Endothelial cell of umbilical vein (primary cell): ENCODE results near the gene OR10V1. TPM values are rescaled to one million over a fixed set of nuclear protein-coding genes. Genes with fewer than 3 reads are reported as not detected.

Source experiments
- BruUV-seq: library from RNA; stranded (reverse); fragments of 400-500 nt; replicated peaks from 2 replicates; lab custom pipeline; 2021; lab: Mats Ljungman, UMichigan
- CTCF ChIA-PET: fragments of 300-600, 350-600 bp; sonication (Branson Sonifier 250); formaldehyde crosslinking; loops from one replicate; lab custom pipeline; 2021; ENCODE audit warnings: antibody characterized with exemption, inconsistent platforms; lab: Charles Lee
- POLR2A ChIA-PET: fragments of 300-600, 350-600 bp; sonication (Branson Sonifier 250); formaldehyde crosslinking; loops from one replicate; lab custom pipeline; 2021; ENCODE audit warnings: antibody characterized with exemption, inconsistent platforms; lab: Charles Lee
- DNase-seq: peaks from one replicate; pipeline ENCODE4 v3.0.0-alpha.2; 2011; ENCODE audit warnings: low read depth, low spot score
- FAIRE-seq: peaks from 2 replicates; lab custom pipeline; 2011; peaks lifted over from hg19 to GRCh38; lab: Jason Lieb, UNC
- H2AFZ ChIP-seq: 2 replicates; pipeline ENCODE4 v1.6.0; 2012; ENCODE audit warnings: low read depth, low read length, control low read depth, inconsistent platforms
- H3K27ac ChIP-seq: 2 replicates; pipeline ENCODE4 v1.5.1; 2011; ENCODE audit warnings: low read depth, mild to moderate bottlenecking, control low read depth, low read length, moderate library complexity; ENCODE audit not compliant: insufficient read depth
- H3K27me3 ChIP-seq, 2 experiments: 2 replicates each; pipeline versions ENCODE4 v1.6.0 to v1.6.1; 2011; ENCODE audit warnings: low read length in 2 of 2, mixed read lengths in 1 of 2; ENCODE audit not compliant: control insufficient read depth in 2 of 2, insufficient read depth in 2 of 2
- H3K36me3 ChIP-seq, 2 experiments: 2 replicates in 1 of 2; 3 replicates in 1 of 2; pipeline ENCODE4 v1.5.1; 2011; ENCODE audit warnings: low read length in 2 of 2, mild to moderate bottlenecking in 1 of 2, moderate library complexity in 1 of 2; ENCODE audit not compliant: control insufficient read depth in 2 of 2, insufficient read depth in 2 of 2; ENCODE audit errors: extremely low read depth in 1 of 2
- H3K4me1 ChIP-seq: 3 replicates; pipeline ENCODE4 v1.5.1; 2011; ENCODE audit warnings: mild to moderate bottlenecking, low read length; ENCODE audit not compliant: control insufficient read depth, insufficient read depth; ENCODE audit errors: extremely low read depth
- H3K4me2 ChIP-seq: 2 replicates; pipeline ENCODE4 v1.6.1; 2011; ENCODE audit warnings: low read length, control low read depth, mixed read lengths; ENCODE audit not compliant: insufficient read depth
- H3K4me3 ChIP-seq, 3 experiments: fragments of 200-600 bp in 1 of 3; sonication (generic), shearing (Covaris generic) in 1 of 3; replicated peaks in 1 of 3; 2 replicates each; pipeline ENCODE4 v1.5.1; 2011 to 2016; ENCODE audit warnings: control low read depth in 3 of 3, low read length in 3 of 3, mild to moderate bottlenecking in 2 of 3, inconsistent platforms in 1 of 3, low read depth in 1 of 3, moderate library complexity in 1 of 3; ENCODE audit not compliant: insufficient read depth in 1 of 3
- H3K79me2 ChIP-seq: 2 replicates; pipeline ENCODE4 v1.6.0; 2012; ENCODE audit warnings: low read length, inconsistent platforms; ENCODE audit not compliant: control insufficient read depth, insufficient read depth
- H3K9ac ChIP-seq: replicated peaks from 2 replicates; pipeline ENCODE3; 2011; ENCODE audit warnings: low read length, control low read depth; ENCODE audit not compliant: insufficient read depth; ENCODE audit errors: extremely low read depth
- H3K9me1 ChIP-seq: replicated peaks from 3 replicates; pipeline ENCODE4 v1.6.0; 2011; ENCODE audit warnings: mild to moderate bottlenecking, low read length; ENCODE audit not compliant: control insufficient read depth, insufficient read depth; ENCODE audit errors: extremely low read depth
- H3K9me3 ChIP-seq: replicated peaks from 2 replicates; pipeline ENCODE4 v1.5.1; 2012; ENCODE audit warnings: low read length, inconsistent platforms; ENCODE audit not compliant: control insufficient read depth, insufficient read depth
- H4K20me1 ChIP-seq: replicated peaks from 2 replicates; pipeline ENCODE3; 2011; ENCODE audit warnings: mild to moderate bottlenecking, low read length; ENCODE audit not compliant: control insufficient read depth, insufficient read depth; ENCODE audit errors: extremely low read depth
- CTCF ChIP-seq, 2 donors: IDR thresholded peaks; 1 replicate in 1 of 2; 2 replicates in 1 of 2; pipeline ENCODE4 v1.5.1; 2011; ENCODE audit warnings: low read length in 2 of 2, mild to moderate bottlenecking in 2 of 2, moderate library complexity in 2 of 2, control low read depth in 1 of 2, inconsistent platforms in 1 of 2, low read depth in 1 of 2; ENCODE audit not compliant: insufficient read depth in 1 of 2; ENCODE audit errors: extremely low read depth in 1 of 2
- EZH2 ChIP-seq: IDR thresholded peaks from 2 replicates; pipeline ENCODE4 v1.6.1; 2012; ENCODE audit warnings: borderline replicate concordance, low read depth, mild to moderate bottlenecking, moderate library complexity, low read length, inconsistent platforms; ENCODE audit not compliant: severe bottlenecking
- FOS ChIP-seq: IDR thresholded peaks from 2 replicates; pipeline ENCODE4 v1.6.1; 2011; ENCODE audit warnings: mild to moderate bottlenecking, low read length, moderate library complexity, borderline replicate concordance; ENCODE audit not compliant: insufficient read depth
- GATA2 ChIP-seq: IDR thresholded peaks from 2 replicates; pipeline ENCODE4 v1.7.0; 2011; ENCODE audit warnings: low read depth, mild to moderate bottlenecking, moderate library complexity, mixed read lengths, low read length; ENCODE audit not compliant: insufficient read length, insufficient read depth
- JUN ChIP-seq: IDR thresholded peaks from 2 replicates; pipeline ENCODE4 v1.6.1; 2011; ENCODE audit warnings: borderline replicate concordance, low read depth; ENCODE audit not compliant: insufficient read length, insufficient read depth
- MAX ChIP-seq: IDR thresholded peaks from 2 replicates; pipeline ENCODE4 v1.6.1; 2011; ENCODE audit not compliant: insufficient read depth, insufficient read length
- MYC ChIP-seq: IDR thresholded peaks from one replicate; pipeline ENCODE4 v1.6.1; 2011; ENCODE audit warnings: mild to moderate bottlenecking, low read depth, low read length
- dilution Hi-C: fragments of 300-500 bp; cut with MboI; formaldehyde crosslinking; loops from one replicate; pipeline ENCODE4 v1.15.0; 2019; ENCODE audit warnings: low sequenced_read_pairs; ENCODE audit not compliant: extremely low pct_ligation_motif_present
- intact Hi-C: fragments of 100-400 bp; cut with micrococcal nuclease; formaldehyde crosslinking; loops from one replicate; pipeline ENCODE4 v1.10.0; 2022
- polyA plus RNA-seq, 4 experiments: library from polyadenylated mRNA; depleted of rRNA in 3 of 4; stranded (reverse) in 3 of 4; unstranded in 1 of 4; fragments of >200 nt; gene quantifications; 2 replicates each; pipeline versions ENCODE4 v1.2.1 to v1.2.3, GENCODE V29; 2011 to 2012; ENCODE audit warnings: missing spikeins in 1 of 4
- total RNA-seq: library from RNA; stranded (reverse); gene quantifications from 2 replicates; pipeline ENCODE4 v1.2.3, GENCODE V29; 2021

Gene OR10V1
- total and polyA plus RNA-seq, 2 donors (not counting 3 experiments of a cell fraction or from before 2014, with no cell fraction given) = not detected

DNA sequence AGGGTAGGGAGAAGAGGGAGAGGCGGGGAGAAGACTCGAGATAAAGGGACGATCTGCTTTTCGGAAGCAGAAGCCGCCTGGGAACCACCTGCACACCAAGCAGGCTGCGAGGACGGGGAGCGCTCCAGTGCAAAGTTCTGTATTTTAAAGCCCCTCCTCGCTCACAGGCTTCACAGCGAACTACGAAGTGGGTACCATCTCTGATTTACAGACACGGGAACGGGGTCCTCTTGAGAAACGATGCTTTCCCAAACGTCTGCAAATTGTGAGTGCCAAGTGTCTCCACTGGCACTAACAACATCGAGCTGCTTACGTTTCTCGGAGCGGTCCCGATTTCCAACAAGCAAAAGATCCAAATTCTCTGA is 40.8 kb upstream of the OR10V1 start:
- peak overlapping the region; percentile 94 for H3K4me2 ChIP-seq
- H4K20me1 ChIP-seq = no peaks in the 10 kb centered on the region
- H3K27me3 ChIP-seq = no peaks in the 10 kb centered on the region
- peak overlapping the region; percentile 91 for H2AFZ ChIP-seq
- no peaks in the 10 kb centered on the region for H3K9me3 ChIP-seq
- POLR2A ChIA-PET = interaction anchor here (1.3 to 2.7 kb wide), 2 partner anchors 46 to 85 kb away, joined by 4 to 11 read pairs; partner anchors contain the start of gene PATL1
- H3K27ac ChIP-seq = peak overlapping the region; percentile 72
- CTCF ChIA-PET = interaction anchor here (0.7 to 5.7 kb wide), 21 partner anchors 10 to 497 kb away, joined by 3 to 120 read pairs (median 7); partner anchors contain the start of genes MRPL16 and PATL1
- TSS peak; percentile 47 for BruUV-seq
- no peak for FAIRE-seq
- no peak for DNase-seq
- H3K79me2 ChIP-seq = peaks cover 20% of the 10 kb centered on the region
- peaks cover 21% of the 10 kb centered on the region for H3K4me1 ChIP-seq
- H3K4me3 ChIP-seq = peak overlapping the region; percentile 65 to 87 (median 83)
- H3K36me3 ChIP-seq = peaks cover 0 to 3% of the 10 kb centered on the region in 2 experiments
- H3K9me1 ChIP-seq = no peaks in the 10 kb centered on the region
- intact Hi-C loops = loop anchor here (1.0 to 2.0 kb wide), 7 partner anchors 47 to 412 kb away; partner anchors contain the start of genes MRPL16 and PATL1
- TF ChIP-seq CTCF (IDR thresholded peaks at IDR 0.05; ENCODE audit: extremely low read depth in 1 of 2, insufficient read depth in 1 of 2, low read depth in 1 of 2, low read length in 2 of 2) = no peak
- TF ChIP-seq FOS = no peak
- no peak for TF ChIP-seq GATA2
- no peak for TF ChIP-seq MAX
- TF ChIP-seq MYC = no peak
- TF ChIP-seq JUN = no peak
- no peak for TF ChIP-seq EZH2
- dilution Hi-C loops = no loop called here
- peak overlapping the region; percentile 92 for H3K9ac ChIP-seq
